ENCODE measurements around the gene RAB11FIP4. TPM values are rescaled to one million over a fixed set of nuclear protein-coding genes. Genes with fewer than 3 reads are reported as not detected.

RAB11FIP4 gene
- total and polyA plus RNA-seq, 10 of the 15 experiments (the other 5 are each of a cell fraction or from before 2014, with no cell fraction given), result 1.4 to 27.0 (median 17.6) TPM

- no peak for TF ChIP-seq IRF3 (IDR thresholded peaks at IDR 0.05)
- TF ChIP-seq TCF12 (IDR thresholded peaks at IDR 0.05; ENCODE audit: low read depth, low read length), result peak; percentile 81
- no peak for TF ChIP-seq JUND (IDR thresholded peaks at IDR 0.05; ENCODE audit: low read depth, low read length)
- TF ChIP-seq RCOR1 (conservative IDR thresholded peaks at IDR 0.05; ENCODE audit: low read depth, low read length), result no peak
- no peak for TF ChIP-seq ZNF207 (IDR thresholded peaks at IDR 0.05; ENCODE audit: borderline replicate concordance)
- TF ChIP-seq LARP7 (IDR thresholded peaks at IDR 0.05), result no peak
- peak in 1 of 2 experiments; percentile 73; a peak in 3 of 4 replicates for TF ChIP-seq EP300 (IDR thresholded peaks at IDR 0.05; ENCODE audit: borderline replicate concordance in 1 of 2, control insufficient read depth in 1 of 2, low read depth in 2 of 2, low read length in 2 of 2)
- no peak for TF ChIP-seq CHD1 (IDR thresholded peaks at IDR 0.05; ENCODE audit: low read depth, low read length)
- peak; percentile 87; the same call in 1 of the 2 replicates for TF ChIP-seq MTA3 (IDR thresholded peaks at IDR 0.05; ENCODE audit: borderline replicate concordance, low read length)
- TF ChIP-seq CHD4 (IDR thresholded peaks at IDR 0.05), result no peak
- peak; percentile 93 for TF ChIP-seq EED (IDR thresholded peaks at IDR 0.05; ENCODE audit: low read depth)
- no peak for TF ChIP-seq SREBF1 (IDR thresholded peaks at IDR 0.05; ENCODE audit: low read length)
- TF ChIP-seq NR2C1 (IDR thresholded peaks at IDR 0.05), result no peak
- no peak for TF ChIP-seq IRF5 (IDR thresholded peaks at IDR 0.05; ENCODE audit: borderline replicate concordance)
- no peak for TF ChIP-seq CUX1 (IDR thresholded peaks at IDR 0.05; ENCODE audit: insufficient replicate concordance, low read depth, low read length)
- TF ChIP-seq SMARCA5 (IDR thresholded peaks at IDR 0.05), result peak; percentile 86
- no peak for TF ChIP-seq RFX5 (IDR thresholded peaks at IDR 0.05; ENCODE audit: low read depth, low read length)
- TF ChIP-seq SKIL (IDR thresholded peaks at IDR 0.05; ENCODE audit: low read depth, poor library complexity, severe bottlenecking), result peak; percentile 87
- TF ChIP-seq FOXM1 (IDR thresholded peaks at IDR 0.05; ENCODE audit: low read depth, low read length), result no peak
- TF ChIP-seq TBL1XR1 (IDR thresholded peaks at IDR 0.05; ENCODE audit: low read depth, low read length), result no peak
- TF ChIP-seq BCL11A (IDR thresholded peaks at IDR 0.05; ENCODE audit: low read depth, low read length), result peak; percentile 61; the same call in 1 of the 2 replicates
These were observed 100.1 kb downstream of the RAB11FIP4 start (continued) for GRCh38 chr17:31491376-31492131.
